ENCODE results near the gene COQ5. TPM values are rescaled to one million over a fixed set of nuclear protein-coding genes. Genes with fewer than 3 reads are reported as not detected.
A peak's percentile ranks its signal among the peaks of the same experiment; 100 is the strongest.

The COQ5 gene
- total RNA-seq, 1 experiment from 2014 or later, result 34.1 TPM

GRCh38 chr12:120457133-120457532 is 71.8 kb downstream of the COQ5 start:
- no peak overlapping the region for H3K27ac ChIP-seq (ENCODE audit: low read depth, low read length)
- POLR2A ChIA-PET, result interaction anchor here (0.5 to 1.0 kb wide), 2 partner anchors 12 to 256 kb away, joined by 3 to 4 read pairs; partner anchors contain the start of gene SRSF9
- H3K36me3 ChIP-seq (ENCODE audit: control insufficient read depth in 1 of 2, insufficient read depth in 2 of 2, low read length in 2 of 2), result peaks cover 40 to 61% of the 10 kb centered on the region in 2 experiments
- ATAC-seq, result peak; percentile 55
- H3K79me2 ChIP-seq (ENCODE audit: insufficient read depth, low read length), result peaks cover 74% of the 10 kb centered on the region
- H3K9ac ChIP-seq (ENCODE audit: low read length), result no peak overlapping the region
- H4K20me1 ChIP-seq (ENCODE audit: insufficient read depth), result peaks cover 9% of the 10 kb centered on the region
- intact Hi-C loops (cut with micrococcal nuclease), result no loop called here
- H2AFZ ChIP-seq (ENCODE audit: low read depth, low read length, poor library complexity, severe bottlenecking), result no peak overlapping the region
- no peak for DNase-seq (ENCODE audit: low read depth, low spot score)
- no peak overlapping the region for H3K4me2 ChIP-seq (ENCODE audit: low read length)
- H3K9me2 ChIP-seq (ENCODE audit: insufficient read depth), result no peaks in the 10 kb centered on the region
- TF ChIP-seq REST (IDR thresholded peaks at IDR 0.05; ENCODE audit: low read depth) (no peak), CTCF (IDR thresholded peaks at IDR 0.05 in 2 of 3, conservative IDR thresholded peaks at IDR 0.05 in 1 of 3; ENCODE audit: borderline replicate concordance in 1 of 3, insufficient read depth in 1 of 3, low read depth in 2 of 3, low read length in 2 of 3) (peak; percentile 23 to 64 (median 57); a peak in 5 of 6 replicates), RAD21 (IDR thresholded peaks at IDR 0.05; ENCODE audit: low read depth) (peak; percentile 38; the same call in 1 of the 2 replicates), POLR2AphosphoS5 (IDR thresholded peaks at IDR 0.05; ENCODE audit: low read depth, low read length) (no peak)
- no peaks in the 10 kb centered on the region for H3K9me3 ChIP-seq (ENCODE audit: control insufficient read depth in 1 of 2, insufficient read depth in 1 of 2, low read depth in 1 of 2, low read length in 2 of 2)
- RAD21 ChIA-PET (ENCODE audit: low non-redundant PET in 1 of 2, low total read pairs in 2 of 2, uncharacterized antibody in 2 of 2, unreplicated experiment in 2 of 2), result no interaction called here
- H3K4me1 ChIP-seq (ENCODE audit: control insufficient read depth in 1 of 2, insufficient read depth in 2 of 2, low read length in 2 of 2), result no peaks in the 10 kb centered on the region
- CTCF ChIA-PET, result interaction anchor here (0.9 to 4.2 kb wide), 2 partner anchors 10 to 120 kb away, joined by 3 to 25 read pairs; no protein-coding TSS in a partner anchor
- H3K4me3 ChIP-seq (replicated peaks in 1 of 2; ENCODE audit: low read depth in 1 of 2, low read length in 2 of 2), result no peak overlapping the region
- no peaks in the 10 kb centered on the region for H3K27me3 ChIP-seq (ENCODE audit: insufficient read depth, low read length)
- BruUV-seq (replicated peaks), result no TSS peak
